K562 (cell line): ENCODE data around the gene KCNK4. TPM values are rescaled to one million over a fixed set of nuclear protein-coding genes. Genes with fewer than 3 reads are reported as not detected.

Source experiments
- ATF1 ChIP-seq, 2 experiments: fragments of 450-650 bp in 1 of 2; IDR thresholded peaks; 2 replicates each; pipeline ENCODE4 v1.6.1; 2016; ENCODE audit warnings: missing compliant biosample characterization in 1 of 2, missing genetic modification characterization in 1 of 2
- EP400 ChIP-seq: fragments of 450-650 bp; IDR thresholded peaks from 2 replicates; pipeline ENCODE4 v1.6.1; 2017; ENCODE audit warnings: antibody characterized with exemption, mild to moderate bottlenecking, moderate library complexity
- IRF9 ChIP-seq: fragments of 450-650 bp; IDR thresholded peaks from 2 replicates; pipeline ENCODE4 v1.6.1; 2016; ENCODE audit warnings: missing biosample characterization, missing genetic modification characterization
- NONO ChIP-seq, 2 experiments: fragments of 200-400 bp in 1 of 2; fragments of 450-650 bp in 1 of 2; formaldehyde crosslinking in 1 of 2; IDR thresholded peaks; 2 replicates each; pipeline ENCODE4 v1.6.1; 2017; ENCODE audit warnings: low read depth in 2 of 2, mild to moderate bottlenecking in 2 of 2, moderate library complexity in 2 of 2, low read length in 1 of 2
- ZBTB40 ChIP-seq, 2 experiments: fragments of 450-650 bp in 1 of 2; sonication (generic) in 1 of 2; formaldehyde crosslinking in 1 of 2; IDR thresholded peaks; 2 replicates each; pipeline versions ENCODE4 v1.7.1 to v1.9.0; 2016 to 2022; ENCODE audit warnings: inconsistent platforms in 1 of 2, mild to moderate bottlenecking in 1 of 2, missing genetic modification reagents in 1 of 2
- ZNF740 ChIP-seq, 3 experiments: fragments of 200-800 bp in 1 of 3; sonication (Bioruptor generic) in 1 of 3; sonication (generic) in 1 of 3; formaldehyde crosslinking in 1 of 3; IDR thresholded peaks; 2 replicates each; pipeline versions ENCODE4 v1.6.1 to v1.8.0; 2016 to 2022; ENCODE audit warnings: mild to moderate bottlenecking in 2 of 3, missing compliant biosample characterization in 2 of 3, missing genetic modification characterization in 2 of 3, missing genetic modification reagents in 1 of 3
- polyA plus RNA-seq, 8 experiments: library from polyadenylated mRNA; depleted of rRNA in 4 of 8; stranded (reverse) in 5 of 8; unstranded in 3 of 8; fragments of >200 nt; fragmentation: Nextera tagmentation in 2 of 8; fragmentation: Illumina TruSeq in 1 of 8; extraction: Ambion mirVana in 2 of 8; extraction: Trizol in 1 of 8; gene quantifications; 2 replicates each; pipeline versions ENCODE4 v1.2.1 to v1.2.3, GENCODE V29; 2011 to 2014; ENCODE audit warnings: inconsistent platforms in 1 of 8, missing spikeins in 1 of 8
- total RNA-seq, 7 experiments: library from RNA; depleted of rRNA in 6 of 7; stranded (reverse); fragments of >200 nt in 6 of 7; fragmentation: Illumina TruSeq in 2 of 7; extraction: Trizol in 2 of 7; gene quantifications; 2 replicates each; pipeline versions ENCODE4 v1.2.1 to v1.2.3, GENCODE V29; 2011 to 2021; ENCODE audit warnings: low replicate concordance in 1 of 7
- TF ChIP-seq, protein P1 (sequence below), 3 experiments: IDR thresholded peaks in 2 of 3; conservative IDR thresholded peaks in 1 of 3; 2 replicates each; pipeline ENCODE4 v1.5.1; 2011 to 2012; ENCODE audit warnings: low read length in 3 of 3, mild to moderate bottlenecking in 3 of 3, control low read depth in 2 of 3, improper control_type of control experiment in 1 of 3, inconsistent platforms in 1 of 3, low read depth in 1 of 3, mixed read lengths in 1 of 3, moderate library complexity in 1 of 3; ENCODE audit not compliant: insufficient read depth in 2 of 3
- TF ChIP-seq, protein P2 (sequence below): fragments of 450-650 bp; IDR thresholded peaks from 2 replicates; pipeline ENCODE4 v1.6.1; 2016; ENCODE audit warnings: low read depth, mild to moderate bottlenecking, moderate library complexity

Gene KCNK4
- total and polyA plus RNA-seq, 9 of the 15 experiments (the other 6 are each of a cell fraction or from before 2014, with no cell fraction given) = not detected

DNA sequence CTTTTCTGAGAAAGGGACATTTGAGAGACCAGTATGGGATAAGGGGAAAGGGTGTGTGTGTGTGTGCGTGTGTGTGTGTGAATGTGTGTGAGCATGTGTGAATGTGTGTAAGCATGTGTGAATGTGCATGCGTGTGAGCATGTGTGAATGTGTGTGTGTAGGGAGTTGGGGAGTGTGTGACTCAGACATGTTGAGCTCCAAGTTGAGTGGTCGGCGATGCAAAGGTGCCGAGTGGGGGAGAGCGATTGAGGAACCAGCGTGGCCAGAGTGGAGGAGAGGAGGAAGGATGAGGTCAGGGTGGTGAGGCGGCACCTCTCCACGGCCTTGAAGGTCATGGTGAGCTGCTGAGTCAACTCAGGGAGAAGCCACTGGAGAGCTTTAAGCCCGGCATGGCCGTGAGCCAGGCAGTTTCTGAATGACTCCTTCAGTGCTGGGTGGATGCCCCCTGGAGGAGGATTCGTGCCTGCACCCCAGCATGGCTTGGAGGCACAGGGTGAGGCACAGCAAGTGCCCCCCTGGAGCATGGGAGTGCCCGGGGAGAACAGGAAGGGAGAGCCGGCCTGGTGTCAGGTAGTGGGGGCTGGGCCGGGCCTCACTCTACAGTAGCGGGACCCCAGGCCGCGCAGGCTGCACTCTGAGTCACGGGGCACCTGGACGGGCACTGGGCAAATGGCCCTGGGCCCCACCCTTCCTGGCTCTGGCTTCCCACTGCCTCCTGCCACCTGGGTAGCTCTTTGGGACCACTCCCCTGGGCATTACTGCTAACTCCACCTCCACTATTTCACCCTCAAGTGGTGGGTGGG lies 40.7 kb downstream of the KCNK4 start (continued):
- TF ChIP-seq, protein P1, sequence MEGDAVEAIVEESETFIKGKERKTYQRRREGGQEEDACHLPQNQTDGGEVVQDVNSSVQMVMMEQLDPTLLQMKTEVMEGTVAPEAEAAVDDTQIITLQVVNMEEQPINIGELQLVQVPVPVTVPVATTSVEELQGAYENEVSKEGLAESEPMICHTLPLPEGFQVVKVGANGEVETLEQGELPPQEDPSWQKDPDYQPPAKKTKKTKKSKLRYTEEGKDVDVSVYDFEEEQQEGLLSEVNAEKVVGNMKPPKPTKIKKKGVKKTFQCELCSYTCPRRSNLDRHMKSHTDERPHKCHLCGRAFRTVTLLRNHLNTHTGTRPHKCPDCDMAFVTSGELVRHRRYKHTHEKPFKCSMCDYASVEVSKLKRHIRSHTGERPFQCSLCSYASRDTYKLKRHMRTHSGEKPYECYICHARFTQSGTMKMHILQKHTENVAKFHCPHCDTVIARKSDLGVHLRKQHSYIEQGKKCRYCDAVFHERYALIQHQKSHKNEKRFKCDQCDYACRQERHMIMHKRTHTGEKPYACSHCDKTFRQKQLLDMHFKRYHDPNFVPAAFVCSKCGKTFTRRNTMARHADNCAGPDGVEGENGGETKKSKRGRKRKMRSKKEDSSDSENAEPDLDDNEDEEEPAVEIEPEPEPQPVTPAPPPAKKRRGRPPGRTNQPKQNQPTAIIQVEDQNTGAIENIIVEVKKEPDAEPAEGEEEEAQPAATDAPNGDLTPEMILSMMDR (IDR thresholded peaks at IDR 0.05 in 2 of 3, conservative IDR thresholded peaks at IDR 0.05 in 1 of 3; ENCODE audit: insufficient read depth in 2 of 3, low read depth in 1 of 3, low read length in 3 of 3) = peak; percentile 75 to 79 (median 78)
- peak; percentile 75; the same call in 1 of the 2 replicates for TF ChIP-seq EP400
- TF ChIP-seq ATF1 (CRISPR knock-in tag; IDR thresholded peaks at IDR 0.05) = no peak
- peak; percentile 46 for TF ChIP-seq ATF1 (tag; IDR thresholded peaks at IDR 0.05)
- TF ChIP-seq ZNF740 (CRISPR knock-in tag; IDR thresholded peaks at IDR 0.05) = peak; percentile 46; the same call in 1 of the 2 replicates
- TF ChIP-seq ZNF740 (tag; IDR thresholded peaks at IDR 0.05) = no peak; a peak in 1 of 4 replicates
- peak; percentile 67 for TF ChIP-seq ZBTB40 (IDR thresholded peaks at IDR 0.05)
- TF ChIP-seq ZBTB40 (CRISPR knock-in tag; IDR thresholded peaks at IDR 0.05) = no peak
- TF ChIP-seq, protein P2, sequence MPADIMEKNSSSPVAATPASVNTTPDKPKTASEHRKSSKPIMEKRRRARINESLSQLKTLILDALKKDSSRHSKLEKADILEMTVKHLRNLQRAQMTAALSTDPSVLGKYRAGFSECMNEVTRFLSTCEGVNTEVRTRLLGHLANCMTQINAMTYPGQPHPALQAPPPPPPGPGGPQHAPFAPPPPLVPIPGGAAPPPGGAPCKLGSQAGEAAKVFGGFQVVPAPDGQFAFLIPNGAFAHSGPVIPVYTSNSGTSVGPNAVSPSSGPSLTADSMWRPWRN = 0 out of 2 replicates have a peak, but pooled peaks have one; percentile 22
- peak; percentile 49; the same call in 1 of the 2 replicates for TF ChIP-seq IRF9 (tag)
- TF ChIP-seq NONO (IDR thresholded peaks at IDR 0.05; ENCODE audit: low read depth in 2 of 2, low read length in 1 of 2) = 0 out of 4 replicates have a peak, but pooled peaks of 1 of the 2 experiments have one; percentile 27
